Osteoblast (primary cell): ENCODE data around the gene ZWILCH. TPM values are rescaled to one million over a fixed set of nuclear protein-coding genes. Genes with fewer than 3 reads are reported as not detected.
A peak's percentile ranks its signal among the peaks of the same experiment; 100 is the strongest.

Experiments used
- DNase-seq: peaks from one replicate; pipeline ENCODE4 v3.0.0; 2011; ENCODE audit warnings: low spot score, mixed read lengths; ENCODE audit not compliant: insufficient read length; ENCODE audit errors: missing footprints
- H2AFZ ChIP-seq: 2 replicates; pipeline ENCODE4 v1.6.0; 2011; ENCODE audit warnings: mild to moderate bottlenecking, low read length
- H3K27ac ChIP-seq: 2 replicates; pipeline ENCODE4 v1.5.1; 2011; ENCODE audit warnings: mild to moderate bottlenecking, low read depth, low read length, moderate library complexity
- H3K27me3 ChIP-seq: 2 replicates; pipeline ENCODE4 v1.6.0; 2012; ENCODE audit warnings: mild to moderate bottlenecking, control low read depth, inconsistent platforms, low read length, moderate library complexity; ENCODE audit not compliant: insufficient read depth
- H3K36me3 ChIP-seq: 2 replicates; pipeline ENCODE4 v1.5.1; 2011; ENCODE audit warnings: mild to moderate bottlenecking, low read length, control low read depth, moderate library complexity; ENCODE audit not compliant: insufficient read depth
- H3K4me1 ChIP-seq: 2 replicates; pipeline ENCODE4 v1.5.1; 2011; ENCODE audit warnings: mild to moderate bottlenecking, low read length, control low read depth, moderate library complexity; ENCODE audit not compliant: insufficient read depth
- H3K4me2 ChIP-seq: 2 replicates; pipeline ENCODE4 v1.6.0; 2011; ENCODE audit warnings: mild to moderate bottlenecking, low read length; ENCODE audit not compliant: insufficient read depth
- H3K4me3 ChIP-seq: fragments of 200-600 bp; sonication (generic); 3 replicates; pipeline ENCODE4 v1.5.1; 2012; ENCODE audit warnings: mild to moderate bottlenecking, low read length, inconsistent platforms; ENCODE audit not compliant: insufficient read depth
- H3K79me2 ChIP-seq: 2 replicates; pipeline ENCODE4 v1.6.0; 2012; ENCODE audit warnings: mild to moderate bottlenecking, low read length, control low read depth, inconsistent platforms; ENCODE audit not compliant: insufficient read depth
- H3K9me3 ChIP-seq: 2 replicates; pipeline ENCODE4 v1.5.1; 2011; ENCODE audit warnings: low read depth, low read length, control low read depth
- H4K20me1 ChIP-seq: 2 replicates; pipeline ENCODE4 v1.6.0; 2012; ENCODE audit warnings: mild to moderate bottlenecking, low read length, control low read depth; ENCODE audit not compliant: insufficient read depth
- total RNA-seq: library from RNA; depleted of rRNA; stranded (reverse); fragments of >200 nt; gene quantifications from 2 replicates; pipeline ENCODE4 v1.2.3, GENCODE V29; 2012
- TF ChIP-seq, protein P1 (sequence below): IDR thresholded peaks from 2 replicates; pipeline ENCODE4 v1.5.1; 2011; ENCODE audit warnings: mild to moderate bottlenecking, low read depth, low read length, moderate library complexity; ENCODE audit errors: extremely low read depth

Gene ZWILCH
- total RNA-seq, 1 donor, result 8.7 TPM

DNA sequence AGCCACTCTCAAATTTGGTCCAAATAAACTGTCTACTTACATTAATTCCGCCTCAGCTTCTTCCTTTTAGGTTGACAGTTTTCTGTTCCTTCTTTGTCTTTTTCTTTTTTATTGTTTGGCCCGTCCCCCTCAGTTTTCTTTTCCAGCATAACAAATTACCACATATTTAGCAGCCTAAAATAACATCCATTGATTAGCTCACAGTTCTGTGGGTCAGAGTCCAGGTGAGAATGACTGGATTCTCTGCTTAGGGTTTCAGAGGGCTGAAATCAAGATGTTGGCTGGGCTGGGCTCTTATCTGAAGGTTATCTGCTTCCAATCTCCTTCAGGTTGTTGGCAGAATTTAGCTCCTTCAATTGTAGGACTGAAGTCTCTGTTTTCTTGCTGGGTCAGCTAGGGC, 85.3 kb downstream of the ZWILCH start:
- DNase-seq, result peak; percentile 8
- H4K20me1 ChIP-seq, result no peaks in the 10 kb centered on the region
- no peak overlapping the region for H3K27ac ChIP-seq
- H3K79me2 ChIP-seq, result no peaks in the 10 kb centered on the region
- H3K36me3 ChIP-seq, result no peaks in the 10 kb centered on the region
- TF ChIP-seq, protein P1, sequence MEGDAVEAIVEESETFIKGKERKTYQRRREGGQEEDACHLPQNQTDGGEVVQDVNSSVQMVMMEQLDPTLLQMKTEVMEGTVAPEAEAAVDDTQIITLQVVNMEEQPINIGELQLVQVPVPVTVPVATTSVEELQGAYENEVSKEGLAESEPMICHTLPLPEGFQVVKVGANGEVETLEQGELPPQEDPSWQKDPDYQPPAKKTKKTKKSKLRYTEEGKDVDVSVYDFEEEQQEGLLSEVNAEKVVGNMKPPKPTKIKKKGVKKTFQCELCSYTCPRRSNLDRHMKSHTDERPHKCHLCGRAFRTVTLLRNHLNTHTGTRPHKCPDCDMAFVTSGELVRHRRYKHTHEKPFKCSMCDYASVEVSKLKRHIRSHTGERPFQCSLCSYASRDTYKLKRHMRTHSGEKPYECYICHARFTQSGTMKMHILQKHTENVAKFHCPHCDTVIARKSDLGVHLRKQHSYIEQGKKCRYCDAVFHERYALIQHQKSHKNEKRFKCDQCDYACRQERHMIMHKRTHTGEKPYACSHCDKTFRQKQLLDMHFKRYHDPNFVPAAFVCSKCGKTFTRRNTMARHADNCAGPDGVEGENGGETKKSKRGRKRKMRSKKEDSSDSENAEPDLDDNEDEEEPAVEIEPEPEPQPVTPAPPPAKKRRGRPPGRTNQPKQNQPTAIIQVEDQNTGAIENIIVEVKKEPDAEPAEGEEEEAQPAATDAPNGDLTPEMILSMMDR, result no peak
- H3K27me3 ChIP-seq, result peaks cover 3% of the 10 kb centered on the region
- no peak overlapping the region for H3K4me2 ChIP-seq
- no peak overlapping the region for H3K4me3 ChIP-seq
- H2AFZ ChIP-seq, result no peak overlapping the region
- H3K9me3 ChIP-seq, result no peaks in the 10 kb centered on the region
- H3K4me1 ChIP-seq, result no peaks in the 10 kb centered on the region

GRCh38 chr15:66591322-66591862, 86.3 kb downstream of the ZWILCH start:
- TF ChIP-seq, protein P1, result no peak
- H3K36me3 ChIP-seq, result no peaks in the 10 kb centered on the region
- no peak overlapping the region for H3K4me2 ChIP-seq
- DNase-seq, result peak; percentile 8
- H3K4me3 ChIP-seq, result no peak overlapping the region
- H2AFZ ChIP-seq, result no peak overlapping the region
- no peaks in the 10 kb centered on the region for H3K79me2 ChIP-seq
- no peaks in the 10 kb centered on the region for H4K20me1 ChIP-seq
- peaks cover 3% of the 10 kb centered on the region for H3K27me3 ChIP-seq
- peaks cover 6% of the 10 kb centered on the region for H3K4me1 ChIP-seq
- no peaks in the 10 kb centered on the region for H3K9me3 ChIP-seq
- H3K27ac ChIP-seq, result no peak overlapping the region

GRCh38 chr15:66592505-66593218, 87.5 kb downstream of the ZWILCH start:
- Histone ChIP-seq H3K27me3 (peaks cover 3% of the 10 kb centered on the region), H3K27ac (no peak overlapping the region), H3K4me2 (no peak overlapping the region), H3K4me3 (no peak overlapping the region), H3K79me2 (no peaks in the 10 kb centered on the region), H4K20me1 (no peaks in the 10 kb centered on the region), H2AFZ (no peak overlapping the region), H3K9me3 (no peaks in the 10 kb centered on the region), H3K4me1 (peaks cover 6% of the 10 kb centered on the region), H3K36me3 (no peaks in the 10 kb centered on the region)
- TF ChIP-seq, protein P1, result no peak
- DNase-seq, result peak; percentile 17

DNA sequence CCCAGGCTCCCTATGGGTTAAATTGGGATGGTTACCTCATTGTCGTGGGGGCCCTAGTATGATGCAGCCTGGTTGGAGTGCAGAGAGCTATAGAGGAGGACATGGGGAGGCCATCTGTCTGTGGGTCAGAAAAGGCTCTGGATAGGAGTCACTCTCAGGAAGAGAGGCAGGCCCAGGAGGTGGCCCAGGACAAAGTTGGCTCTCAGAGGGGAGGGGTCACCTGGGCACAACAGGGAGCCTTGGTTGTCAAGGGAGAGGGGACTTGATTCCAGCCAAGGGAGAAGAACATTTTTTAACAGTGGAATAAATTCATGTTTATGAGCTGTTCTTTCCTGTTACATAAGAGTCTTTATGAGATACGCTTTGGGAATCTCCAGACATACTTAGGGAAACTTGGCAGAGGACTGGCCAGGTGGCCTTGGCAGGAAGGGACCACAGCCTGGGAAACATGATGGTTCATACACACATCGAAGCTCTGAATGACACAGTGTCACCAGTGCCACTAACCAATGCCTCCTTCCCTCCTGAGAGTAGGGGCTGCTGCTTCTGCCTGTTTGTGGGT, 88.2 kb downstream of the ZWILCH start:
- H4K20me1 ChIP-seq, result no peaks in the 10 kb centered on the region
- TF ChIP-seq, protein P1, result no peak
- H3K36me3 ChIP-seq, result no peaks in the 10 kb centered on the region
- no peak overlapping the region for H3K4me3 ChIP-seq
- peaks cover 3% of the 10 kb centered on the region for H3K27me3 ChIP-seq
- DNase-seq, result no peak
- peaks cover 6% of the 10 kb centered on the region for H3K4me1 ChIP-seq
- H3K79me2 ChIP-seq, result no peaks in the 10 kb centered on the region
- no peaks in the 10 kb centered on the region for H3K9me3 ChIP-seq
- no peak overlapping the region for H3K4me2 ChIP-seq
- H2AFZ ChIP-seq, result no peak overlapping the region
- H3K27ac ChIP-seq, result no peak overlapping the region
